ENCODE measurements around the gene NDST1.

DNA sequence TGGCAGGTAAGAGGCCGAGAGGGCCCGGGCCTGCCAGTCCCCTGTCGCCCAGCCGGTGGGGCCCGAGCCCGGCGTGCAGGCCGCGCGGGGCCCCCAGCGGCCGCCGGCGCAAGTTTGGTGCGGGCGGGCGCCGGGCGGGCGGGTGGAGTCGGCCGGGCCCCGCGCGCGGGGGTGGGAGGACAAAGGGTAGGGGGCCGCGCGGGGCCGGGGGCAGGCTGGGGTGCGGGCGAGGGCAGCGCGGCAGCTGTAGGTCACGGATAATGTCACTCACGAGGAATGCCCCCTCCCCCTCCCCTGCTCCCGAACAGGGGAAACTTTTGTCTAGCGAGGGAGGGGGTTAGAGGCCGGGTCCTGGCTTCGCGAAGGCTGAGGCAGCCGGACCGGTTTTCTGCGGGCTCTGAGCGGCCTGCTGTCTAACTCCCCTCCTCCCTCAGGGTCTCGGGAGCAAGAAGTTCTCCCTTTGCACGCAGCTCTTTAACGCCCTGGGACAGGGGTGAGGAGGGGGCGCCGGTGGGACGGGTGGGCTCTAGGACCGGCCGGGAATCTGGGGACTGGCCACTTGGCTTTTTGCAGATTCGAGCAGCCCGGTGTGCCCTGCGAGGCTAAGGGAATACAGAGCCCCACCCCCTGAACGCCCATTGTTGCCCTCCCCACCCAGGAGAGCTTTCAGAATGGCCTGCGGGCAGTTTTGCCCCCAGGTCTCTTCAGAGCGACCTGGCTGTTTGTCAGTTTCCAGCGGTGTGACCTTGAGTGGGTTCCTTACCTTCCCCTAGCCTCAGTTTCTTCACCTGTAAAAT is 21.3 kb upstream of the NDST1 start:
- TF ChIP-seq POLR2A (IDR thresholded peaks at IDR 0.05) (no peak), CTCF (IDR thresholded peaks at IDR 0.05 in 4 of 5, conservative IDR thresholded peaks at IDR 0.05 in 1 of 5) (peak in 1 of 5 experiments; percentile 9)

Data from gastrocnemius medialis (tissue), 4 donors.